GM10248 (cell line): ENCODE measurements around the gene WFDC9.

Source experiments
- CTCF ChIA-PET: fragments of 300-600 bp; sonication (Branson Sonifier 250); formaldehyde crosslinking; extraction: SDS; loops from one replicate; lab custom pipeline; 2021; ENCODE audit warnings: antibody characterized with exemption; lab: Yijun Ruan, JAX
- POLR2A ChIA-PET: fragments of 350-650 bp; sonication (Branson Sonifier 250); formaldehyde crosslinking; extraction: SDS; loops from one replicate; lab custom pipeline; 2020; ENCODE audit warnings: antibody characterized with exemption; lab: Yijun Ruan, JAX
- DNase-seq: peaks from one replicate; pipeline ENCODE4 v3.0.0; 2012; ENCODE audit errors: extremely low spot score
- CTCF ChIP-seq: IDR thresholded peaks from 2 replicates; pipeline ENCODE4 v1.5.1; 2012; ENCODE audit warnings: mild to moderate bottlenecking, low read depth; ENCODE audit errors: extremely low read depth, missing control alignments, control extremely low read depth

WFDC9 gene

DNA sequence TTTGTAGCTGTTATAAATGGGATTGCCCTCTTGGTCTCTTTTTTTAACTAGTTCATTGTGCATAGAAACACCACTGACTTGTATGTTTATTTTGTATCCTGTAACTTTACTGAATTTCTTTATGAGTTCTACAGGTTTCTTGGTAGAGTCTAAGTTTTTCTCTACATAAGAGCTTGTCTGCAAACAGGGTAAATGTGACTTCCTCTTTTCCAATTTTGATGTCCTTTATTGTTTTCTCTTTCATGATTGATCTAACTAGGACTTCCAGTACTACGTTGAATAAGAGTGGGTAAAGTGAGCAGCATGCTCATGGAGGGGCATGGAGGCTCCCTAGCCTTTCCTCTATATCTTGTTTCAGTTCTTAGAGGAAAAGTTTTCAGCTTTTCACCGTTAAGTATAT is 4.5 kb downstream of the WFDC9 start:
- ChIA-PET CTCF (interaction anchor here (1.0 to 1.2 kb wide), 4 partner anchors 9 to 252 kb away, joined by 3 to 5 read pairs (median 3); no protein-coding TSS in a partner anchor), POLR2A (no interaction called here)
- DNase-seq: no peak
- TF ChIP-seq CTCF: no peak

GRCh38 chr20:45621593-45621992 is 9.5 kb downstream of the WFDC9 start:
- DNase-seq: no peak
- TF ChIP-seq CTCF: no peak
- POLR2A ChIA-PET: no interaction called here
- CTCF ChIA-PET: no interaction called here

- no peak for TF ChIP-seq CTCF
- no peak for DNase-seq
- ChIA-PET POLR2A (no interaction called here), CTCF (interaction anchor here (1.5 to 4.9 kb wide), 3 partner anchors 9 to 153 kb away, joined by 5 to 23 read pairs (median 5); partner anchors contain the start of gene WFDC10A)
Measured at GRCh38 chr20:45617591-45617990, 13.5 kb downstream of the WFDC9 start.

GRCh38 chr20:45612314-45612713 is 18.8 kb downstream of the WFDC9 start:
- DNase-seq: no peak
- ChIA-PET CTCF (interaction anchor here (2.1 kb wide), 1 partner anchor 17 kb away, joined by 8 read pairs; the partner anchor contains the start of gene WFDC10A), POLR2A (no interaction called here)
- no peak for TF ChIP-seq CTCF

DNA sequence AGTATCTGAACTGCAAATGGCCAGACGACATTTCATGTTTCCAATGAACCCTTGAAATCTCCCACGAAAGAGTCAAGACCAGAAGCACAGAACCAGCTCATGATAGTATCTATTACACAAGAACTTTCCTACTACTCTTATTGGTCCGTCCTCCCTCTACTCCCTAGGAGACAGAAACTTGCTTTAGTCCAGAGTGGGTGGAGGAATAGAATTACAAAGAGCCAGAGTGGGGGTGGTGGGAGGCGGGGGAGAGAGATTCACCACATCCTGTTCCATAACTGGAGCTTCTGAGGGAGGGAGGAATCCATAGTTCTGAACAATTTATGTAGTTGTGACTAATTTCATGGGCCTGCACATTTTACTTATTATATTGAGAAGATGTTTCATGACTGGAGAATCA is 20.0 kb downstream of the WFDC9 start:
- DNase-seq: no peak
- no peak for TF ChIP-seq CTCF
- CTCF ChIA-PET: interaction anchor here (2.1 kb wide), 1 partner anchor 18 kb away, joined by 8 read pairs; the partner anchor contains the start of gene WFDC10A
- POLR2A ChIA-PET: no interaction called here

DNA sequence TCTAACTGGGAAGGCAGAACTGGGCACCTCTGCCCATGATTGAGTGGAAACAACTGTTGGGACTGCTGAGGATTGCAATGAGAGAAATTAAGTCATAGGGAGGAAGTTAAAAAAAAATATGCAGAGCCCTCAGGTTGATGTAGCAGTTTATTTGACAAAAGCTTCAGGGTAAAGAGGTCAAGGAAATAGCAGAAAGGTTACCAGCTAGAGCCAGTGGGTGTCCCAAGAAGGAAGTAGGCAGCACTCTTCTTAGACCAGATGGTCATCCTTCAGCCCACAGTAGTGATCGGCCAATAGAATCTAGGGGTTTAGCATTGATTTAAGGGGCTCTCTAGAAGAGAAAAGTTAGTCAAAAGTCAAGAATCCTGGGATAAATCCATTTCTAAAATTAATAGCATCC is 23.3 kb downstream of the WFDC9 start:
- ChIA-PET POLR2A (no interaction called here), CTCF (no interaction called here)
- DNase-seq: no peak
- TF ChIP-seq CTCF: no peak
